NCI-H345 treated with DMSO at 0.1 percent for 48 hours (cell line): ENCODE data around the gene BLNK.
"Not testable (repeated sequence)": the region's sequence is repeated elsewhere in the genome, so short reads cannot be mapped to it uniquely, and the experiment has no call there.

Experiments used
- DNase-seq: peaks from one replicate; lab custom pipeline; 2025; ENCODE audit not compliant: unreplicated experiment; lab: John Stamatoyannopoulos, UW

BLNK gene

DNA sequence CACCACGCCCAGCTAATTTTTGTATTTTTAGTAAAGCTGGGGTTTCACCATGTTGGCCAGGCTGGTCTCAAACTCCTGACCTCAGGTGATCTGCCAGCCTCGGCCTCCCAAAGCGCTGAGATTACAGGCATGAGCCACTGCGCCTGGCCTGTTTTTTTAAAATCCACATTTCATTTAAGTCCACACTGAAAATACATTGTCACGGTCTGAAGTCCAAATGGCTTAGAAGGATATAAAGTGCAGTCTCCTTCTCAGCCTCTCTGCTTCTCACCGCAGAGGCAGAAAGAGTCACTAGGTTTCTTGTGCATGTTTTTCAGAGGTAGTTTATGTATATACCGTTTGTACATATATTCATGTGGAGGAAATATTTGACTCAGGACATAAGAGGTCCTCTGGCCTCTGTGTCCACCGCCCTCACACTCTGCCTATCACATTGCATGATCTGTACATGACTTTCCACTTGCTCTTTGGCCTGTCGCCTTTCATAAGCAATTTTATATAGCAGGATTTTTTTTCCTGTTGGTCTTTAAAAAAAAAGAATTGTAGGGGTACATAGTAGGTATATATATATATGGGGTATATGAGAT is 42.9 kb downstream of the BLNK start:
- DNase-seq, result no peak

DNA sequence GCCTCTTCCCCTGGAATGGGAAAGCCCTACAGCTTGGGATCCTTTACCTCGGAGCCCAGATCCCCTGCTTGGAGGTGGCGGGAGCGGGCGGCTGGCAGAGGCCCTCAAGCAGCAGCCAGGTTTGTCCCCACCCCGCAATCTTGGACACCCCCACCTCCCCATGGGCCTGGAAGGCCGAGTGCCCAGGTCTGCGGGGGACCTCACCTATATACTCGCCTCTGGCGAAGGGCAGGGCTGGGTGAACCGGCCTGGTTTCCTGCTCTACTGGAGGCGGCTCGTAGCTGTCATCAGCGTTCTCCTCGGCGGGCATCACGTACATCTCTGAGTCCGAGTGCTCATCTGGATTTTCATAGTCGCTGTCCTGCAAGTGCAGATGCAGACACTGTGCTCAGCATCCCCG is 44.2 kb downstream of the BLNK start:
- no peak for DNase-seq

DNA sequence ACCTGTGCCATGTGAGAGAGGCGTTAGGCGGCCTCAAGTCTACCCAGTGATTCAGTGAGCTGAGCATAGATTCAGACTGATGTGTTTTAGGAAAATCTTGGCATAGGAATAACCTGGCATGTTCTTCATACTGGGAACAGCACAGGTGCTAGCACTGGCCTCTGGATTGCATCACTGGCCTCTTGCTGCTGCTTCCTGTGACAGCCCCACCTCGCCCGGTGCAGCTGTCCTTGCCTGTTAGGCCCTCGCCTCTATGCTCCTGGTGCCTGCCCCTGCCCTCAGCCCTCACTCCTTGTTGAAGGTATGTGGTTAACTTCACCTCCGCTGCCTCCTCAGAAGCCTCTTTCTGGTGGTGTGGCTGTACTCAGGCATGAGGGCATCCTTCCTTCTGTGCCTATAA is 46.2 kb downstream of the BLNK start:
- no peak for DNase-seq

DNA sequence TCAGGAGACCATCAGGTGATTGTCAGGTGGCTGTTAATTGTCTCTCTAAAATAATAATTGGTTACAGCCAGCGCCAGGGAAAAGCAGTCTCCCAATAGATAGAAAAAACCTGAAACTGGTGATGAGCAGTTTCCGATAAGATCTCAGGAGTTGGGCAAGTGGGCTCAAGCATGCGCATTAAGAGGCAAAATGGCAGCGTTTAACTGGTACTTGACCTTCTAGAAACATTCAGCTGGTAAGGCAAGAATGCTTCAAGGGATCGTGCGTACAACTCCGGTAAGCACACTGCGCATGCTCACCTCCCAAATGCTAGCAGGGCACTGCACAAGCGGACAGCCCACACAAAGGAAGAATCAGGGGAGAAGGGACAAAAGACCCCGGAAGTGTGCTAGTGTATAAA is 48.5 kb downstream of the BLNK start:
- no peak for DNase-seq

DNA sequence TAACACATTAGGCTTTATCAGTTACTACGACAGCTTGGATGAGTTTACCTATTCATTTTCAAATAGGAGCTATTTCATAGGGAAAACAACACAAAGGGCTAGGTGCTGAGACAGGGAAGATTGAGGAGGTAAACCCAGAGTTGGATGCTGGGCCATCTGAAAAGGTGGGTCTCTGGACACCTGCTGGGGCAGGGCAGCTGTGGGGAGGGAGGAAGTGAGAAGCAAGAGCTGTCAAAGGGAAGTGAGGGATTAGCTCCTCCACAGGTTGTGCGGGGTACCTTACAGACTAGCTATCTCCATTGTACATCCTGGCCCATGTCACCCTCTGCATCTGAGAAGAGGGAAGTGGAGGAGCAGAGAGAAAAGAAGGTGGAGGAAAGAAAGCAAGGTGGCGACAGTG is 48.9 kb downstream of the BLNK start:
- no peak for DNase-seq

DNA sequence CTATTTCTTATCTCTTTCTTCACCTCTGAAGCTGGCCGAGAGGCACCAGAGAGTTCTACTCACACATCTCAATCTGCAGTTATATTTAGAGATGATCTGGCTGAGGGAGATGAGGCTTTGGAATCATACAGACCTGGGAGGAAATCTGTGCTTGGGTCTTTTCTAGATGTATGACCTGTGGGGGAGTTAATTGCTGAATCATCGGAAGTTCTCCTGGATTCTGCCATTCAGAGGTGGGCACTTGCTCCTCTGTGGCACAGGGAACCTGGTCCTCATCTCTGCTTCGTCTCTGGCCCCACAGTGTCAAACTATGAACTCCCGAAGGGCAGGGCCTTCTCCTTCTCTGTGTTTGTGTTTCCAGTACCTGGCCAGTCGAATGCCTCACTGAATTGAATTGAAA is 52.5 kb downstream of the BLNK start:
- no peak for DNase-seq

DNA sequence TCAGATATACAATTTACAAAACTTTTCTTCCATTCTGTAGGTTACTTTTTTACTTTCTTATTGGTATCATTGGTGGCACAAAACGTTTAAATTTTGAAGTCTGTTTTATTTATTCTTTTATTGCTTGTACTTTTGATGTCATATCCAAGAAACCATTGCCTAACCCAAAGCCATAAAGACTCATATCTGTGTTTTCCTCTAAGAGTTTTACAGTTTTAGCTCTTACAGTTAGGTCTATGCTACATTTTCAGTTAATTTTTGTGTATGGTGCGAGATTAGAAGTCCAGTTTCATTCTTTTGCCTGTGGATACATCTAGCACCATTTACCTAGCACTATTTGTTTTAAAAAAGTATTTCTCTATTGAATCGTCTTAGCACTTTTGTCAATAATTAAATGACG is 53.7 kb downstream of the BLNK start:
- DNase-seq, result no peak

DNA sequence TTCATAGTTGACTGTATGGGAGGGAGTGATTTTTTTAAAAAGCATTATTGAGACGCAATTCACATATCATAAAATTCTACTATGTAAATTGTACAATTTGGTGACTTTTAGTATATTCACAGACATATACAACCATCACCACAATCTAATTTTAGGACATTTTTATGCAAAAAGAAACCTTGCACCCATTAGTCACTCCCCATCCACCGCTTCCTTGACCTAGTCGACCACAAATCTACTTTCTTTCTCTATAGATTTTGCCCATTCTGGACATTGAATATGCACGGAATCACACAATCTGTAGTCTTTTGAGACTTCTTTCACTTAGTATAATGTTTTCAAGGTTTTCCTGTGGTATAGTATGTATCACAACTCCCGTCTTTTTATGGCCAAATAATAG is 54.6 kb downstream of the BLNK start:
- no peak for DNase-seq

DNA sequence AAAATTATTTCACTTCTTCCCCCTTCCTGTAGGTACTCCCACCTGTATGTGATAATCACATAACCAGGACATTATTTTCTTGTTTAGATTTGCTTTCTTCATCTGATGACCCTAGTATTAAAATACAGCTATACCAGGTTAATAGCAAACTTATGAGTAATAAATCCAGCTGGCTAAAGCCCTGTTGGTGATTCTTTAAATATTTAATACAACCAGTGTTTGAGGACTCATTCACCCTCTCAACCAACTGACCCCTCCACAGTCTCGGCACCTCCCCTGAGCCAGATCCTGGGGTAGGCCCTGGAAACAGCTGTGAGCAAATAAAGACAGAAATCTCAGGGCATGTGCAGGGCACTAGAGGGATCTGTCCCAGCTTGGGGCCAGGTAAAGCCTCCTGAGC is 58.5 kb downstream of the BLNK start:
- no peak for DNase-seq

DNA sequence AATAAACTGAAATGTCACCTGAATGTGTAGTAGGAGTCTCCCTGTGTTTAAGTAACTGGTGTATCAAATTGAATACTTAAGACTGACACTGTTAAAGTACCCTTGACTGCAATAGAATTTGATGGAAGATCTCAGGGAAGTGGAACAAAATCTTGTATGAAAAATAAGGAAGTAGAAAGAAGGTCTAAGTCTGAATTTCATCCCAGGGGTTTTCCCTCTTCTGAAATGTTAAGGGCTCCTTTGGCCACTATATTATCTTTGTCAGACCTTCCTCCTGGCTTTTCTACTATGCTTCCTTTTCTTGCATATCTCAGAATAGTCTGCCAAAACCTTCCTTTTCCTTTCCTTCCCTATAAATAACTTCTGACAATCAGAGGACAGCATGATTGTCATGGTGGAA is 59.6 kb downstream of the BLNK start:
- DNase-seq, result no peak

DNA sequence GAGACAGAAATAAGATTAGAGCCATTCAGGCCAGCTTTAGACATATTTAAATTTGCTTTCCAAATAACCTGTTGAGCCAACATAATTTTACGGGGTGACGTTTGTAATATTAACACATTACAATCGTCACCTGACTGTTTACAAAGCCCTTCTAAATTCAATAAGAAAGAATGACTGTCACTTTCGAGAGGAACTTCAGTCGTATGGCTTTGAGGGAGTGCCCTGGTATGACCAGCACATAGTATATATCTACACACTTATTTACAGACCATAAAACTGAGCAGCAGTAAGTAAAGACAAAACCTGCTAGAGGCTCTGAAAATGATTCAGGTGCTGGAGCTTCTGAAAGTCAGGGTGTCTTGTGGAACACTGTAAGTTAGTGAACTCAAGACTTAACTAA is 62.4 kb downstream of the BLNK start:
- no peak for DNase-seq

DNA sequence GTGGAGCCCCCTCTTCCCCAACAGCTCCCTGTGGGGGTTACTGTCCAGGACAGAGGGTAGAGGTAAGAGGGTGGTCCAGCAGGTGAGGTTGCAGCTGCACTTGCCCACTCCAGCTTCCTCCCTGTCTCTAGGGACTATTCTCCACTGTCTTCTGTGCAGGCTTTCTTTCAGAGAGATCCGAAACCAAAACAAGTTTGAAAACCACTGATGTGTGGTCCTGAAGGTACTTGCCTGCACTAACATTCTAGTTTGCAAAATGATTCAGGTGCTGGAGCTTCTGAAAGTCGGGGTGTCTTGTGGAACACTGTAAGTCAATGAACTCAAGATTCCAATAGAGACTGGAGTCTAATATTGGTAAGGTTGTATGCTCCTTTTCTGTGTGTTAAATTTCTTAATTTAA is 63.1 kb downstream of the BLNK start:
- no peak for DNase-seq

DNA sequence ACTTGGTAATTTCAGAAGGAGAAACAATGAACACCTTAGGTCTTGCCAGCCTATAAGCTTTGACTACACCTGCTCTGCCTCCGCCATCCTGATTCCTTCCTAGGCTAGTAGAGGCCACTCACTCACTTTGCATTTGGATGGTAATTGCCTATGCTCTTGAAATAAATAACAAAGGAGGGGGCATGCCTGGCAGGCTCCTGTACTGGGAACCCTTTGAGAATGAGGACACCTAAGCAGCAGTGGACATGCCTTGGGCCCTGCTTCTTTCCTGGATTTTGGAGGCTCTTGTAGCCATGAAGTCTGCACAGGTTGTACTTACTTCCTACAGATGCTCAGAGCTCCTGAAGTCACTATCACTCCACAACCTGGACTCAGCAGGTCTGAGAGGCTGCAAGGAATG is 65.8 kb downstream of the BLNK start:
- no peak for DNase-seq

DNA sequence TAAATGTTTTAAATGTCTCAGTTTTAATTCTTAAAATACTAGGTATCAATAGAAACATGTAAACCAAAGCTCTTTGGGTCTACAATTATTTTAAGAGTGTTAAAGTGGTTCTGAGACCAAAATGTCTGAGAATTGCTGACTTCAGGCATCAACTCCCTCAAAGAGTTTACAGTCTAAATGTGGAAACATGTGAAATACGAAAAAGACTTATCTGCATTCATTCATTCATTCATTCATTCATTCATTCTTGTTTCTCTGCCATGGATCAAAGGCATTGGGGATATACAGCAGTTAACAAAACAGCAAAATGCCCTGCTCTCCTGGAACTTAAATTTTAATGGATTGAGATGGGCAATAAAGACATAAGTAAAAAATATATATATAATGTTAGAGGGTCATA is 69.8 kb downstream of the BLNK start:
- DNase-seq, result no peak

DNA sequence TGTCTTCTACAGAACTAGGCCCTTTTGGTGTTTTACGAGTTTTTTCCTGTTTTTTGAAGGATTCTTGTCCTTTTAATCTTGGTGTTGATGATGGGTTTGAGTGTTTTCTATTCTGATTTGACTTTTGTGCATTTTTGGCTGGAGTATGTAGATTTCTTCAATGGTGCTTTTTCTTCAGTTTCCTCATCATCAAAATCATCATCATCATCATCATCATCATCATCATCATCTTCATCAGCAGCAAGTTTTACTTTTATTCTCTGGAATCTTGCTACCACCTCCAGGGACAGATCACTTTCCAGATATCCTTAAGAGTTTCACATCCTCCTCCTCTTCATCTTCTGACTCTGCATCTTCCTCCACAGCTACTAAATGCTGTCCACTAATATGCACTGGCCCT is 81.9 kb downstream of the BLNK start:
- not testable (repeated sequence) for DNase-seq

DNA sequence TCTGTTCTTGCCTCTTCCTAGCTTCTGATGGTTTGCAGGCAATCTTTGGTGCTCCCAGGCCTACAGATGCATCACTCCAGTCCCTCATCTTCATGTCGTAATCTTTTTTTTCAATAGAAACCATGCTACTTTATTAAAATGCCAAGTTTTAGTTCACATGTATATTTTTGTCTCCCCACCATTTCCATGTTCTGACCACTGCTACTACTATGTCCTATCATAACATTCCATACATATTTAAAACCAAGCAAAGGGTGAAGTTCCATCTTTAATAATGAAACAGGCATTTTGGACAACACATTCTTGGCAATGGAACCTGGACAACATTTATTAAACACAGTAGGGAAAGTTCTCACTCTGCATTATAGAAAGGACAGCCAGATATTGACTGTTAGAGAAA is 82.5 kb downstream of the BLNK start:
- DNase-seq, result no peak

DNA sequence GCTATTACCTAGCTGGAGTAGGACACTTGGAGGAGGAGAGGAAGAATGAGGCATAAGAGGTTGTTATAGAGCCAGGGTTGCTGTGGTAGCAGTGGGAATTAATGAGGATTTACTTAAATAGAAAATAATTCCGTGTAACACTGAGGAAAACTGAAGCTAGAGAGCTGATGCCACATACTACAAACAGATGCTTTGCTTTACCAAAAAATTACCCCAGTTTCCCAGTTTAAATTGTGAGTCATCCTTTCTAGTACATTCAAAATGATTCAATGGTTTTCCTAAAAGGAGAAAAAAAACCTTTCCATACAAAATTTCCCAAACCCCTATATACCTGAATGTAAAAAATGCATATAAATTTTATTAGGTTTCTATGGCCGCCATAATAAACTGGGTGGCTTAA is 82.9 kb downstream of the BLNK start:
- no peak for DNase-seq

DNA sequence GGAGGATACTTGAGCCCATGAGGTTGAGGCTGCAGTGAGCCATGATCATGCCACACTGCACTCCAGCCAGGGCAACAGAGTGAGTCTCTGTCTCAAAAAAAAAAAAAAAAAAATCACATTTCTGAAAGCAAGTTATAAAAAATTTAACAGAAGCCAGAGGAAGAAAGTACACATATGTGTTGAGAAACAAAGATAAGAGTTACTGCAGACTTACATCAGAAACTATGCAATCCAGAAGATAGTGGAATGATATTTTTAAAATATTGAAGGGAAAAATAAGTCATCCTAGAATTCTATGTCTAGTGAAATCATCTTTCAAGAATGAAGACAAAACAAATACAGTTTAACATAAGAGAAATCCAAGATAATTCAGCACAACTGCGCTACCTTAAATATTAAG is 94.4 kb downstream of the BLNK start:
- no peak for DNase-seq

DNA sequence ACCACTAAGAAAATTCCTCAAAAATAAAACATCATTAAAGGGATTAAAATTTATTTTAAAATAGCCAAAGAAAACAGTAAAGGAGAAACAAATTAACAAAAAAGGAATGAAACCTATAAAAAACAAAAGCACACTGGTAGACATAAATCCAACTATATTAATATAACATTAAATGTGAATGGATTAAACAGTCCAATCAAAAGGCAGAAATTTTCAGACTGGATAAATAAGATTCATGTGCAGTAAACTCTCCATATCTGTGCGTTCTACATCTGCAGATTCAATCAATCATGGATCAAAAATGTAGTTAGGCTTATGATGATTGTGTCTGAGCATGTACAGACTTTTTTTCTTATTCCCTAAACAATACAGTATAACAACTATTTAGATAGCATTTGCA is 98.7 kb downstream of the BLNK start:
- DNase-seq, result no peak

DNA sequence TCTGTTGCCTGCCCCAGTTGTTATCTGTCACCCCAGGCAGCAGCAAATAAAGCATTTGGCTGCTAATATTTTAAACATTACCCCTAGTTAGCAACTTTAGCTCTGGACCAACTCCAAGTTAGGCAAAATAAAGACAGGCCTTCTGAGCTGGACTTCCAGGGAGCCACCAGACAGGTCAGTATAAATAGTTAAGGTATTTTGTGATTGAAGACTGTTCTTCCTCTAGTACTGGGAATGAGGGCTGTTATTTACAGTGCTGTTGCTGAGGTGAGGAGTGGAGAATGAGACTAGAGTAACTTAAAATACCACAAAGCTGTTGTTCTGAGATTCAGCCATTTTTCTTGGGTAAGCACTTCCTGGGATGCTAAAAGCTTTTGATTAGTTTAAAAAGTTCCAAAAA is 101.1 kb downstream of the BLNK start:
- no peak for DNase-seq

DNA sequence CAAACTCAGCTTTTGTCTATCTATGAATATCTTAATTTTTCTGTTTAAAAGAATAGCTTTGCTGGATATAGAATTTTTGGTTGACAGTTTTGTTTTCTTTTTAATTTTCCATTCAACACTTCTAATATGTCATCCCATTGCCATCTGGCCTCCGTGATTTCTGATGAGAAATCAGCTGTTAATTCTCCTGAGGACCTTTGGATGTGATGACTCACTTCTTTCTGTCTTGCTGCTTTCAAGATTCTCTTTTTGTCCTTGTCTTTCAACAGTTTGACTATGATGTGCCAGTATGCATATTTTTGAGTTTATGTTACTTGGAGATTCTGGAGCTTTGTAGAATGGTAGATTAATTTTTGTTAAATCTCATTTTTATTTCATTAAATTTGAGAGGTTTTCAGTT is 102.8 kb downstream of the BLNK start:
- no peak for DNase-seq

DNA sequence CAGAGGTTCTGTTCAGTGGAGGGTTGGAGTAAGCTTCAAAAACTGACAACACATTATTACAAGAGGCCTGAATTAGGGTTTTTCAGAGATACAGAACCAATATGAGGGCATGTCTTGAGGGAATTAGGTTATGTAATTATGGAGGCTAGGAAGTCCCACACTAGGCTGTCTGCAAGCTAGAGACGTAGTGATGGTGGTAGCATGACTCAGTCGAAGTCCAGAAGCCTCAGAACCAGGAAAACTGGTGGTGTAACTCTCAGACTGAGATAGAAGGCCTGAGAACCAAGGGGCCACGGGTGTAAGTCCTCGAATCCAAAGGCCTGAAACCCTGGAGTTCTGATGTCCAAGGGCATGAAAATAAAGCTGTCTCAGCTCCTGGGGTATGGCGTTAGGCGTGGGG is 105.6 kb downstream of the BLNK start:
- no peak for DNase-seq

DNA sequence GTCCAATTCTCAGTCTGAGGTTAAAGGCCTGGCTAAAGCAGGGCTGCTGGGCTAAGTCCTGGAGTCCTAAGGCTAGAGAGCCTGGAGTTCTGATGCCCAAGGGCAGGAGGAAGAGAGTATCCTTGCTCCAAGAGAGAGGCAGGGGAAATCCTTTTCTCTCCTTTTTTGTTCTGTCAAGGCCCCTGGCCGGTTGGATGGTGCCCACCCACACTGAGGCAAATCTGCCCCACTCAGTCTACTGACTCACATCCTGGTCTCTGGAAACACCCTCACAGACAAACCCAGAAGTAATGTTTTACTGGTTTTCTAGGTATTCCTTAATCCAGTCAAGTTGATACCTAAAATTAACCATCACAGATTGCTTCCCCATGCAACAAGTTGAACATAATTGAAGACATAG is 118.3 kb downstream of the BLNK start:
- DNase-seq, result no peak

DNA sequence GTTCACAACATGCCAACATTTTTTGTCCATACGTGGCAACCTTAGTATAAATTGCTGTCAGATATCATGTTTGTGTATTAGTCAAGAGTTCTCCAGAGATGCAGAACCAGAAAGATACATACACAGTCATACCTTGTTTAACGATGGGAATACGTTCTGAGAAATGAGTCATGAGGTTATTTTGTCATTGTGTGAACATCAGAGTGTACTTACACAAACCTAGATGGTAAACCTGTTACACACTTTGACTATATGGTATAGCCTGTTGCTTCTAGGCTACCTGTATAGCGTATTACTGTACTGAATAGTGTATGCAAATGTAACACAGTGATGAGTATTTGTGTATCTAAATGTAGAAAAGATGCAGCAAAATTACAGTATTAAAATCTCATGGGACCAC is 118.9 kb downstream of the BLNK start:
- no peak for DNase-seq
